ENCODE results near the gene SORL1. TPM values are rescaled to one million over a fixed set of nuclear protein-coding genes. Genes with fewer than 3 reads are reported as not detected.

SORL1 gene
- total and polyA plus RNA-seq, 2 of the 13 experiments (the other 11 are each of a cell fraction or from before 2014, with no cell fraction given): 21.3 to 148 TPM

GRCh38 chr11:121445071-121445768 is 6.9 kb upstream of the SORL1 start:
- TF ChIP-seq STAT6 (CRISPR knock-in tag; IDR thresholded peaks at IDR 0.05; ENCODE audit: borderline replicate concordance): no peak
- no peak for TF ChIP-seq HNRNPUL1 (IDR thresholded peaks at IDR 0.05; ENCODE audit: low read depth, low read length)
- TF ChIP-seq ZNF572 (CRISPR knock-in tag; IDR thresholded peaks at IDR 0.05): no peak
- TF ChIP-seq SMAD9 (CRISPR knock-in tag; IDR thresholded peaks at IDR 0.05): no peak
- TF ChIP-seq ZNF441 (CRISPR knock-in tag; IDR thresholded peaks at IDR 0.05; ENCODE audit: borderline replicate concordance): no peak
- no peak for TF ChIP-seq NFYC (CRISPR knock-in tag; IDR thresholded peaks at IDR 0.05)
- TF ChIP-seq, protein P1, sequence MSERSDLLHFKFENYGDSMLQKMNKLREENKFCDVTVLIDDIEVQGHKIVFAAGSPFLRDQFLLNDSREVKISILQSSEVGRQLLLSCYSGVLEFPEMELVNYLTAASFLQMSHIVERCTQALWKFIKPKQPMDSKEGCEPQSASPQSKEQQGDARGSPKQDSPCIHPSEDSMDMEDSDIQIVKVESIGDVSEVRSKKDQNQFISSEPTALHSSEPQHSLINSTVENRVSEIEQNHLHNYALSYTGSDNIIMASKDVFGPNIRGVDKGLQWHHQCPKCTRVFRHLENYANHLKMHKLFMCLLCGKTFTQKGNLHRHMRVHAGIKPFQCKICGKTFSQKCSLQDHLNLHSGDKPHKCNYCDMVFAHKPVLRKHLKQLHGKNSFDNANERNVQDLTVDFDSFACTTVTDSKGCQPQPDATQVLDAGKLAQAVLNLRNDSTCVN (CRISPR knock-in tag; IDR thresholded peaks at IDR 0.05; ENCODE audit: borderline replicate concordance): no peak
- no peak for TF ChIP-seq POLR2AphosphoS5 (IDR thresholded peaks at IDR 0.05; ENCODE audit: low read depth, low read length)
- TF ChIP-seq, protein P2, sequence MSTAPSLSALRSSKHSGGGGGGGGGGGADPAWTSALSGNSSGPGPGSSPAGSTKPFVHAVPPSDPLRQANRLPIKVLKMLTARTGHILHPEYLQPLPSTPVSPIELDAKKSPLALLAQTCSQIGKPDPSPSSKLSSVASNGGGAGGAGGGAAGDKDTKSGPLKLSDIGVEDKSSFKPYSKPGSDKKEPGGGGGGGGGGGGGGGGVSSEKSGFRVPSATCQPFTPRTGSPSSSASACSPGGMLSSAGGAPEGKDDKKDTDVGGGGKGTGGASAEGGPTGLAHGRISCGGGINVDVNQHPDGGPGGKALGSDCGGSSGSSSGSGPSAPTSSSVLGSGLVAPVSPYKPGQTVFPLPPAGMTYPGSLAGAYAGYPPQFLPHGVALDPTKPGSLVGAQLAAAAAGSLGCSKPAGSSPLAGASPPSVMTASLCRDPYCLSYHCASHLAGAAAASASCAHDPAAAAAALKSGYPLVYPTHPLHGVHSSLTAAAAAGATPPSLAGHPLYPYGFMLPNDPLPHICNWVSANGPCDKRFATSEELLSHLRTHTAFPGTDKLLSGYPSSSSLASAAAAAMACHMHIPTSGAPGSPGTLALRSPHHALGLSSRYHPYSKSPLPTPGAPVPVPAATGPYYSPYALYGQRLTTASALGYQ (CRISPR knock-in tag; IDR thresholded peaks at IDR 0.05): no peak
- no peak for TF ChIP-seq ZNF879 (CRISPR knock-in tag; IDR thresholded peaks at IDR 0.05)
- TF ChIP-seq ZNF781 (CRISPR knock-in tag; IDR thresholded peaks at IDR 0.05; ENCODE audit: borderline replicate concordance, not compliant biosample characterization): no peak
- no peak for TF ChIP-seq PTBP1 (IDR thresholded peaks at IDR 0.05; ENCODE audit: low read depth, low read length, poor library complexity, severe bottlenecking)
- no peak for TF ChIP-seq ZNF780A (CRISPR knock-in tag; IDR thresholded peaks at IDR 0.05)
- no peak for TF ChIP-seq ZNF784 (CRISPR knock-in tag; IDR thresholded peaks at IDR 0.05; ENCODE audit: borderline replicate concordance)
- no peak for TF ChIP-seq AKAP8 (CRISPR knock-in tag; IDR thresholded peaks at IDR 0.05)
- TF ChIP-seq, protein P3, sequence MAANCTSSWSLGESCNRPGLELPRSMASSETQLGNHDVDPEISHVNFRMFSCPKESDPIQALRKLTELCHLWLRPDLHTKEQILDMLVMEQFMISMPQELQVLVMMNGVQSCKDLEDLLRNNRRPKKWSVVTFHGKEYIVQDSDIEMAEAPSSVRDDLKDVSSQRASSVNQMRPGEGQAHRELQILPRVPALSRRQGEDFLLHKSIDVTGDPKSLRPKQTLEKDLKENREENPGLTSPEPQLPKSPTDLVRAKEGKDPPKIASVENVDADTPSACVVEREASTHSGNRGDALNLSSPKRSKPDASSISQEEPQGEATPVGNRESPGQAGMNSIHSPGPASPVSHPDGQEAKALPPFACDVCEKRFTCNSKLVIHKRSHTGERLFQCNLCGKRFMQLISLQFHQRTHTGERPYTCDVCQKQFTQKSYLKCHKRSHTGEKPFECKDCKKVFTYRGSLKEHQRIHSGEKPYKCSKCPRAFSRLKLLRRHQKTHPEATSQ (CRISPR knock-in tag; IDR thresholded peaks at IDR 0.05; ENCODE audit: borderline replicate concordance): no peak
- no peak for FAIRE-seq
- BruUV-seq (replicated peaks): no TSS peak

More at GRCh38 chr11:121445071-121445768, 6.9 kb upstream of the SORL1 start:
- no peaks in the 10 kb centered on the region for H3K27me3 ChIP-seq (ENCODE audit: control insufficient read depth in 1 of 2, insufficient read depth in 2 of 2, low read length in 2 of 2)
- POLR2A ChIA-PET: no interaction called here
- H3K4me1 ChIP-seq (ENCODE audit: insufficient read depth, low read length): peaks cover 50% of the 10 kb centered on the region
- ATAC-seq: no peak
- H3K36me3 ChIP-seq (replicated peaks in 1 of 2; ENCODE audit: control insufficient read depth in 1 of 2, insufficient read depth in 2 of 2, low read length in 2 of 2): no peaks in the 10 kb centered on the region
- no peak overlapping the region for H2AFZ ChIP-seq (ENCODE audit: low read length)
- CTCF ChIA-PET (ENCODE audit: low intra/inter-chr PET ratio, low total read pairs): no interaction called here
- H3K27ac ChIP-seq (ENCODE audit: extremely low read length, insufficient read depth, low read length): no peak overlapping the region
- in situ Hi-C loops (cut with HindIII; ENCODE audit: extremely low pct_ligation_motif_present, low pct_unique_long_range_greater_than_20kb): no loop called here
- H3K9me3 ChIP-seq (ENCODE audit: low read length): no peaks in the 10 kb centered on the region
- intact Hi-C loops (cut with micrococcal nuclease; ENCODE audit: unreplicated experiment): no loop called here
- no peak for DNase-seq (ENCODE audit: low spot score)
- 84% methylated on average over 11 of the region's 14 CpGs for WGBS (ENCODE audit: low lambda C conversion rate)
- H3K9ac ChIP-seq (ENCODE audit: insufficient read depth, low read depth, low read length): no peak overlapping the region
- H3K4me2 ChIP-seq (ENCODE audit: low read depth, low read length): peak overlapping the region; percentile 3; the same call in 1 of the 2 replicates
- no peaks in the 10 kb centered on the region for H4K20me1 ChIP-seq (ENCODE audit: insufficient read depth, low read length)
- no peak overlapping the region for H3K4me3 ChIP-seq (replicated peaks in 1 of 3; ENCODE audit: insufficient read depth in 1 of 3, low read depth in 2 of 3, low read length in 3 of 3)
- H3K79me2 ChIP-seq (ENCODE audit: insufficient read depth, low read length): no peaks in the 10 kb centered on the region

Data from HepG2 (cell line).